Neural progenitor cell (in vitro differentiated cells): ENCODE results near the gene PAXX.

ENCODE experiments used
- CTCF ChIP-seq: fragments of 200-600 bp; sonication (generic); IDR thresholded peaks from 2 replicates; pipeline ENCODE4 v1.5.1; 2017; ENCODE audit warnings: antibody characterized with exemption, mild to moderate bottlenecking
- EZH2 ChIP-seq: fragments of 200-600 bp; sonication (generic); IDR thresholded peaks from 2 replicates; pipeline ENCODE4 v1.6.1; 2017; ENCODE audit warnings: antibody characterized with exemption, mild to moderate bottlenecking, moderate library complexity
- EZH2phosphoT487 ChIP-seq: fragments of 200-600 bp; sonication (generic); IDR thresholded peaks from 2 replicates; pipeline ENCODE4 v1.6.1; 2017; ENCODE audit warnings: antibody characterized with exemption

- peak; percentile 60 for TF ChIP-seq CTCF
- TF ChIP-seq EZH2phosphoT487: no peak
- TF ChIP-seq EZH2: no peak
Observed at GRCh38 chr9:136947955-136948510, 44.2 kb upstream of the PAXX start.
